ENCODE measurements around the gene STARD8.
"Not testable (repeated sequence)": the region's sequence is repeated elsewhere in the genome, so short reads cannot be mapped to it uniquely, and the experiment has no call there.

The STARD8 gene

DNA sequence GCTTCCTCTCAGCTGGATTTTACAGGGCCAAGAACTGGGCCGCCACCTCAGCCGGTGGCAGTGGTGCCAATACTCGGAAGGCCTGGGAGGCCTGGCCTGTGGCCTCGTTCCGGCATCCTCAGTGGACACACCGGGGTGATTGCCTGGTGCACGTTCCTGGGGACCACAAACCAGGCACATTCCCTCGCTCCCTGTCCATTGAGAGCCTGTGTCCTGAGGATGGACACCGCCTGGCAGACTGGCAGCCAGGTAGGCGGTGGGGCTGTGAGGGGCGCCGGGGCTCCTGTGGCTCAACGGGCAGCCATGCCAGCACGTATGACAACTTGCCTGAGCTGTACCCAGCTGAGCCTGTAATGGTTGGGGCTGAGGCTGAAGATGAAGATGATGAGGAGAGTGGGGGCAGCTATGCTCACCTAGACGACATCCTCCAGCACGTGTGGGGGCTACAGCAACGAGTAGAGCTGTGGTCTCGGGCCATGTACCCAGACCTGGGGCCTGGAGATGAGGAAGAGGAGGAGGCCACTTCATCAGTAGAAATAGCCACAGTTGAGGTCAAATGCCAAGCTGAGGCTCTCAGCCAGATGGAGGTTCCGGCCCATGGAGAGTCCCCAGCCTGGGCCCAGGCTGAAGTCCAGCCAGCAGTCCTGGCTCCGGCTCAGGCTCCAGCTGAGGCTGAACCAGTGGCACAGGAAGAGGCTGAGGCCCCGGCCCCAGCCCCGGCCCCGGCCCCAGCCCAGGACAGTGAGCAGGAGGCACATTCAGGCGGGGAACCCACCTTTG lies 70.4 kb downstream of the STARD8 start:
- DNase-seq, result no peak

DNA sequence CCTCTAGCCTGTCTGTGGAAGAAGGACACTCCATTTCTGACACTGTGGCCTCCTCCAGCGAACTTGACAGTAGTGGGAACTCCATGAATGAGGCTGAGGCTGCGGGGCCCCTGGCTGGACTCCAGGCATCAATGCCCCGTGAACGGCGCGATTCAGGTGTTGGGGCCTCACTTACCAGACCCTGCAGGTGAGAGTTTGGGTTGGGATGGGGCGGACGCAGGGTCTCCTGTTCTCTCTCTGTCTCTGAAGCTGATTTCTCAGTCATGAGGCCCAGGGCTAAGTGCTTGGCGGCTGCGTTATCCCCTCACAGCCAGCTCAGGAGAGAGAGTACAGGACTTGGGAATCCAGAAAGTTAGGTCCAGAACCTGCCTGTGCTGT lies 71.0 kb downstream of the STARD8 start:
- DNase-seq, result no peak

DNA sequence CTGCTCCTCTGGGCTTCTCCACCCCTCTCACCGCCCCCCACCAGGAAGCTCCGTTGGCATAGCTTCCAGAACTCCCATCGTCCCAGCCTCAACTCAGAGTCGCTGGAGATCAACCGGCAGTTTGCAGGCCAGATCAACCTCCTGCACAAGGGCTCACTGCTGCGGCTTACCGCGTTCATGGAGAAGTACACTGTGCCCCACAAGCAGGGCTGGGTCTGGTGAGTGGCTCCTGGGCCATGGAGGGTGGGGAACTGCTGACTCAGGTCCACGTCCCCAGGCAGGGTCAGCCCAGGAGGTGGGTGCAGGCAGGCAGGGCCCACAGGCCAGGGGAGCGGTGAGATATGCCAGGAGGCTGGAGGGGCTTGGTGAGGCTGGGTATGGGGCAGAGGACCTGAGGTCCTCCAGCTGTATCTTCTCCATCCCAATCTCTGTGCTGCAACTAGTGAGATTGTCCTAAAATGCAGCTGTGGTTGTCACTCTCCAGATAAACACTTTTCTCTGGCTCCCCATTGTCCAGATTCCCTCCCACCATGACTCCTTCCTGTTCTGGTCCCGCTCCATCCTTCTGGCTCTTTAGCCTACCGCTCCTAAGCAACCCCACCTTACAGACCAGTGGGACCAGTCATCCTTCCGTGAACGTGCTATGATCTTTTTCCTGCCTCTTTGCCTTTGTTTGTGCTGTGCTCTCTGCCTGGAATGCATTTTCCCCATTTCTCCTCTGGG lies 71.9 kb downstream of the STARD8 start:
- no peak for DNase-seq

DNA sequence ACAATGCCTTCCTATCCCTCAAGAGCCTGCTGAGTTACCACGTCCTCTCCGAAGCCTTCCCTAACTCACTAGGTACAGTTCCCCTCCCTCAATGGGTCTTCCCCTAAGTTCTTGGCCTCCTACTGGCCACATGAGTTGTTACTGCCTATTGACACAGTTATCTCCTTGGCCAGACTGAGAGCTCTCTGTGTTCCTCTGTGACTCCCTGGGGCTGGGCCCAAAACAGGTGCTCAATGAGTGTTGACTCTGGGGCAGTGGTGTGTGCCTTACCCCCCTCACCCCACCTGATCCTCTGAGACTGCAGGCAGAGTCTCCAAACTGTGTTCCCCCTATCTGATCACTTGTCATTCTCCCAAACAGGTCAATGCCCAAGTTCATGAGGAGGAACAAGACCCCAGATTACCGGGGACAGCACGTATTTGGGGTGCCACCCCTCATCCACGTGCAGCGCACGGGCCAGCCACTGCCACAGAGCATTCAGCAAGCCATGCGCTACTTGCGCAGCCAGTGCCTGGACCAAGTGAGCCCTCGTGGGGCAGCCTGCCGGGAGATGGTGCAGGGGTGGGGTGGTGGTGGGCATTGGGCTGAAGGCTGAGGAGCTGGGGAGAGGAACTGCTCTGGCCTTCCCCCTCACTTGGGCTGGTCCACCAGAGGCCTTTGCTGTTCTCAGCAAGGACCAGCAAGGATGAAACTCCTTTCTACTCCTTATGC lies 72.6 kb downstream of the STARD8 start:
- DNase-seq, result no peak

DNA sequence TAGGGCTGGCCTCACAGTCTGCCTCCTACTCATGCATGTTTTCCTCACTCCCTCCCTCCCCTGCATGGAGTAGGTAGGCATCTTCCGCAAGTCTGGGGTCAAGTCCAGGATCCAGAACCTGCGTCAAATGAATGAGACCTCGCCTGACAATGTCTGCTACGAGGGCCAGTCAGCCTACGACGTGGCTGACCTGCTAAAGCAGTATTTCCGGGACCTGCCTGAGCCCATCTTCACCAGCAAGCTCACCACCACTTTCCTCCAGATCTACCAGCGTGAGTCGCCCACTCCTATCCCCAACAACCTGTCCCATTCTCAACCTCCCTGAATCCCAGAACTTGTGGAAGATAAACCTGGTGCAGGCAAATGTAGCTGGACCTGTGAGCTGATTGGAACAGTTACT lies 73.4 kb downstream of the STARD8 start:
- DNase-seq, result no peak

DNA sequence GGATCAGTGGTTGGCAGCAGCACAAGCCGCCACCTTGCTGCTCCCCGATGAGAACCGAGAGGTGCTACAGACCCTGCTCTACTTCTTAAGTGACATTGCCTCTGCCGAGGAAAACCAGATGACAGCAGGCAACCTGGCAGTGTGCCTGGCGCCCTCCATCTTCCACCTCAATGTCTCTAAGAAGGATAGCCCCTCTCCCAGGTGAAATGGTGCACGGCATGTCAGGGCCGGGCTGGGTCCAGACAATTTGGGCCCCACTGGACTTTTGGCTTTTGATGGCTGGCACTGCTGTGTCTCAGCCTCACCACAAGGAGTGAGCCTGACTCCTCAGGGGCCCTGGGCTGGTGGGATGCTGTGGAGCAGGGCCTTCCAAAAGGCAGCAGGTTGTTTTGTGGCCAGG lies 74.1 kb downstream of the STARD8 start:
- DNase-seq, result no peak

DNA sequence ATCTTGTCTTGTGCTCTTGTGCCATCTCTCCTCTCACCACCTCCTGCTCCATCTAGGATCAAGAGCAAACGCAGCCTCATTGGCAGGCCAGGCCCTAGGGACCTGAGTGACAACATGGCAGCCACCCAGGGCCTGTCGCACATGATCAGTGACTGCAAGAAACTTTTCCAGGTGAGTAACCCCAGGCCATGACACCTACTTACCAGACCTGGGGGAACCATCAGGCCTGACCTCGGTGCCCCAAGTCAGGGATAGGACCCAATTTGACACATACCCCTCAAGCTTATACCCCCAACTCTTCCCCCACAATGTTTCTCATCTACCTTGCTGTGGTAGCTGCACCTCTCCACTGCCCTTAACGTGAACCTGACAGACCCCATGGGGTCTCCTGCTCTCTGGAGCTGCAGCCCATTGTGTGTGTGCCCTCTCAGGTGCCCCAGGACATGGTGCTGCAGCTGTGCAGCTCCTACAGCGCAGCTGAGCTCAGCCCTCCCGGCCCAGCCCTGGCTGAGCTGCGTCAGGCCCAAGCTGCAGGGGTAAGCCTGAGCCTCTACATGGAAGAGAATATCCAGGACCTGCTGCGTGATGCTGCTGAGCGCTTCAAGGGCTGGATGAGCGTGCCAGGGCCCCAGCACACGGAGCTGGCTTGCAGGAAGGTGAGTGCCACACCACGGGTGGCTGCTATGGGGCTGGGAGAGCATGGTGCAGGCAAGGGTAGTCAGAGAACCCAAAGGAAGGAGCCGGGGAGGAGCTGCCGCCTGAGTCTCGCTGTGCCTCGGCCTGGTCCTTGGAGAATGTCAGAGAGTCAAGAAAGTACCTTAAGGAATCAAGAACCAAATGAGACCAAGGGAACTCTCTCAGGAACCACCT lies 74.8 kb downstream of the STARD8 start:
- no peak for DNase-seq

DNA sequence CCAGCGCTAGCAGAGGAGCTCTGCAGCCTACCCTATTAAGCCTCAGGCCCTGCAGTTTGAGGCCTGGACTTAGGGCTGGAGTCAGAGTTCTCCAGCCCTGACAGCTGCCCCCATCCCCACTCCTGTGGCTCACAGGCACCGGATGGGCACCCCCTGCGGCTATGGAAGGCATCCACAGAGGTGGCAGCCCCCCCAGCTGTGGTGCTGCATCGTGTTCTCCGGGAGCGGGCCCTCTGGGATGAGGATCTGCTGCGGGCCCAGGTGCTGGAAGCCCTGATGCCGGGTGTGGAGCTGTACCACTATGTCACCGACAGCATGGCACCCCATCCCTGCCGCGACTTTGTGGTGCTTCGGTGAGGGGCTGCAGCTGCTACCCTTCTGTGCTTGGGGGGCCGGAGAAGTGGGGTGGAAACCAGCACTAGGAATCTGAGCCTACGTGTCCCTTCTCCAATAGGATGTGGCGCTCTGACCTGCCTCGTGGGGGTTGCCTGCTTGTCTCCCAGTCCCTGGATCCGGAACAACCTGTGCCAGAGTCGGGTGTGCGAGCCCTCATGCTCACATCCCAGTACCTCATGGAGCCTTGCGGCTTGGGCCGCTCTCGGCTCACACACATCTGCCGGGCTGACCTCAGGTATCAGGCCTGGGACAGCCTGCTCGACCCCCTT lies 76.2 kb downstream of the STARD8 start:
- DNase-seq, result no peak

DNA sequence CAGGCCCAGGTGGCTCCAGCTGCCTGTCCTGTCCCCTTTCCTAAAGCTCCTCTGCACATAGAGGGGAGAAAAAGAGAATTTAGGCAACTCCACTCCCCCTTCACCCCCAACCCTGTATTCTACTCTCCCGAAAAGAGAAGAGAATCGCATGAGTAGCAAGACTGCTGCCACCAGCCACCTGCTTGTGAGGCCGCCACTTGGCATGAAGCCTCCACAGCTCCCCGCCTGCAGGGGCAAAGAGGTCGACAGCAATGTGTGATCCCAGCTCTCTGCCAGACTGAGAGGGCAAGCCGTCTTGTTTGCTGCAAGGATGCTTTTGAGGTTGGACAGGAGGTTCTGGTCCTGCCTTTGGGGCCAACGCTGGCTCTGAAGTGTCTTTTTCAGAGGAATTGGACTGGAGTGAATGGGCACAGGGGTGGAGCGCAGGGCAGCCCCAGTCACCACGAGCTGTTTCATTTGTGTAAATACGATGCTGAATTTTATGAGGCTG lies 77.1 kb downstream of the STARD8 start:
- DNase-seq, result no peak

DNA sequence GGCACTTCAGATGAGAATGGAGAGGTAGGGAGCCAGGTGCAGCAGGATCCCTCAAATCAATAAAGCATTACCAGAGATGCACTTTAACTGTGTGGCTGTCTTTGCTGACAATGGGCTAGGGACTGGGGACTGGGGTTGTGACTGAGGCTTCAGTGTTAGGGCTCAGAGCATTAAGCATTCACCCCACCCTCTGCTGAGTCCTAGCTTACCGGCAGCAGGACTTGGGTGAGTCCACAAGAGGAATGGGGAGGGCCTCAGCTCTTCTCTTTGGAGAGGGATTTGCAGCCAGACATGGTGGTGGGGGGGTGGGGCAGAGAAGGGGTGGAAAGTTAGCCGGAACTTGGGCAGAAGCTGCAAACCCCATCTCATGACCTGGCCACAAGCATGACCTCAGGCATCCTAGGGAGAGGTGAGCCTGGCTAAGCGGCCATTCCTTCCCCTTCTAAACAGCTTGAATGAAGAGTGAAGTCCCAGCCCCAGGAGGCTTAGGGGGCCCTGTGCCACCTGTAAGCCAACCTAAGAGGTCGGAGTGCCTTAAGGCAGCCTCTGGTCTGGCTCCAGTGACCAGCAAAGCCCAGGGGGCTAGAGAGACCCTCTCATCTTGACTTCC lies 78.4 kb downstream of the STARD8 start:
- no peak for DNase-seq

DNA sequence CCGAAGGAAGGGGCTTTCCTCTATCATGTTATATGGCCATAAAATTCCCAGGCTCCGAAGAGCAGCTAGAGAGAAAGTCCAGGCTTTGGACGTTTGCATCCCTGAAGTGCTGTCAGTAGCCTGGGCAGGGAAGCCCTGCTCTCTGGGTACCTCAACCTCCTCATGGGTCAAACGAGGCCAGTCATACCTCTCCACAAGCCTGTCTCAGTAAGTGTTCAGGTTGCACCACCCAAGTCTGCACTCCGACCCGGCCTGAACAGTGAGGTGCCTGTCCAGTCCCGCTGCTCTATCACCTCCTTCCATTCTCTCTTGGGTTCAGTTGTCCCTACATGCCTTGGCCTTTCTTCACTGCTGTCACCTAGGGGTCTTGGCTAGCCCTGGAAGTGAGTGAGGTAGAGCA lies 78.9 kb downstream of the STARD8 start:
- DNase-seq, result no peak

DNA sequence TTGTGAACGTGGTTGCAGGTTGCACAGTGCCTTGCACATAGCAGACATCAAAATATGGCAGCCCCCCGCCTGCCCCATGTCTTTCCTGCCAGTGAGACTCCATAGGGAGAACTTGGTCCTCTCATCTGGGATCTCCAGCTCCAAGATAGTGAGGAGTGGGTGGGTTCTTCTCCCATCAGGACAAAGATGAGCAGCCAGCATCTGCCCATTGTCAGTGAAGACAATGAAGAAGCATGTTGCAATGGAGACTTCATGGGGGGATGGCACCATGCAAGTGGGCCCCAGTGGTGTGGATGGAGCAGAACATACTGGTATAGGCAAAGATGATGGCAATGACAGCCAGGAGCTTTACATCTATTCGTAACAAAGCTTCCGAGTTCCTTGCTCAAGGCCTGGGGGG lies 80.2 kb downstream of the STARD8 start:
- DNase-seq, result no peak

DNA sequence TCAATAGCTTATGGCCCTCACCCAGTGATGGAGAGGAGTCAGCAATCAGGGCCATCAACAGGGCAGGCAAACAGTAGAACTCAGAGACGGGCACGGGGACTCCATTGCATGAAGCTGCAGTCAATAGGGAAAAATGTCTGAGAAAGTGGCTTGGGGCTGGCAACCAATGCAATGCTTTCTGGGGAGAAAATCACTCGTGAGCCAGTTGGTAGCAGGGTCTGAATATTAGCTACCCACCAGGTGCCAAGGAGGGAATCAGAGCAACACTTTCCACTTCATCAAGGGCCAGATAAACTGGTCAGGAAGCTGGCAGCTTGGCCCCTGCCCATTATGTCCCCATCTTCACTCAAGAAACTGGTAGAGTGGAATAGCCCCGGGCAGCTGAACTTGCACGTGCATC lies 80.7 kb downstream of the STARD8 start:
- no peak for DNase-seq

DNA sequence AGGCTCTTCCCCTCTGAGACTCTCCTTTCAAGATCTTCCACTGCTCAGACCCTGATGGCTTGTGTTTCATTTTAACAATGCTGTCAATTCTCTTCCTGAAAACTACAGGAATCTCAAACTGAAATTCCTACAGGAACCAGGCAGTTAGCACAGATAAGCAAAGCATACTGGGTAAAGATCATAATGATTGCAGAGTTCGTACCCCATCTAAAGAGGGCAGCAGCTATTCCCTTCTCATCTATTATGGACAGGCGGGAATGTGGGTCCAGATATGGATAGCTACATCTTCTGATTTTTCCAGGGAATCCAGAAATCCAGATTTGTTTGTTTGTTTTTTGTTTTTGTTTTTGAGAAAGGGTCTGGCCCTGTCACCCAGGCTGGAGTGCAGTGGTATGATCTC lies 83.8 kb downstream of the STARD8 start:
- DNase-seq, result no peak

DNA sequence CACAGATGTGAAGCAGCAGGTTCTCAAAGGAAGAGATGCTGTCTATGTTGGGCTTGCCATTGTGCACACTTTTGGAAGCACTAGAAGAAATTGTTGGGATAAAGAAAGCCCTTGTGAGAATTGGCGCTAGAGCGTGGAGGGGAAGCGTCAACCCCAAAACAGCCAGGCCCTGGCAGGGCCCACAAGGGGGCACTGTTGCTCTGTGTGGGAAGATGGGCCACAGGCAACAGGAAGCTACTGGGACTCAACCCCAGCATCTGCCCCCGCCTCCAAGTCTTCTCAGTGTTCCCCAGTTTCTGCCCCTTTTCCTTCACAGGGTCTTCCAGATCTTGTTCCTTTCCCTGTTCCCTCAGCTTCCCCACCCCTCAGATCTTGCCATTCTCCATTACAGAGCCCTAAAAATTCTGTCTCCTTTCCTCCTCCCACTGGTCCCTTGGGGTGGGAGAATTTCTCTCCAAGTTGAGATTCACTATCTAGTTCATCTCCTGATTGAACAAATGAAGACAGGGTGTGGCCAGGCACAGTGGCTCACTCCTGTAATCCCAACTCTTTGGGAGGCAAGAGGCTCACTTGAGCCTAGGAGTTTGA lies 85.5 kb downstream of the STARD8 start:
- DNase-seq, result peak; percentile 5

DNA sequence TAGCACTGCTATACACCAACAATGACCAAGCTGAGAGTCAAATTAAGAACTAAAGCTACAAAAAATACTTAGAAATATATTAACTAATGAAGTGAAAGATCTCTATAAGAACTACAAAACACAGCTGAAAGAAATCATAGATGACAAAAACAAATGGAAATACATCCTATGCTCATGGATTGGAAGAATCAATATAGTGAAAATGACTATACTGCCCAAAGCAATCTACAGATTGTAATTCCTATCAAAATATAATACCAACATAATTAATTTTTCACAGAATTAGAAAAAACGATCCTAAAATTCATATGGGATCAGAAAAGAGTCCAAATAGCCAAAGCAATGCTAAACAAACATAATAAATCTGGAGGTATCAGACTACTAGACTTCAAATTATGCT lies 87.8 kb downstream of the STARD8 start:
- DNase-seq, result no peak

DNA sequence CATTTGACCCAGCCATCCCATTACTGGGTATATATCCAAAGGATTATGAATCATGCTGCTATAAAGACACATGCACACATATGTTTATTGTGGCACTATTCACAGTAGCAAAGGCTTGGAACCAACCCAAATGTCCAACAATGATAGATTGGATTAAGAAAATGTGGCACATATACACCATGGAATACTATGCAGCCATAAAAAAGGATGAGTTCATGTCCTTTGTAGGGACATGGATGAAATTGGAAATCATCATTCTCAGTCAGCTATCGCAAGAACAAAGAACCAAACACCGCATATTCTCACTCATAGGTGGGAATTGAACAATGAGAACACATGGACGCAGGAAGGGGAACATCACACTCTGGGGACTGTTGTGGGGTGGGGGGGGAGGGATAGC lies 94.4 kb downstream of the STARD8 start:
- not testable (repeated sequence) for DNase-seq

DNA sequence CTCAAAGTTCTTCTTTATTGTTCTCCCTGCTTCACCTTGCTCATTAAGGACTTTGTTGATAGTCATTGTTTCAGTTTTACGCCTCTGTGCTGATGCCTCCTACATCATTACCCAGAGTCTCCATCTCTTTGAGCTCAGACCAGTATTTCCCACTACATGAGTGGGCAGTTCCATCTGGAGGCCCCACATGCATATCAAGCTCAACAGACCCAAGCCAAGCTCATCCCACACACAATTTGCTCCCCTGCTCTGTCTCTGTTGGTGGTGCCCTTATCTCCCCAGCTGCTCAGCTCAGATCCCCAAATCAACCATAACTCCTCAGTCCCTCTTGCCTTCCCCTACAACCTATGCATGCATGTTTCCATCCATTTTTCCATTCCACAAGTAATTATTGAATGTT lies 96.3 kb downstream of the STARD8 start:
- DNase-seq, result no peak

DNA sequence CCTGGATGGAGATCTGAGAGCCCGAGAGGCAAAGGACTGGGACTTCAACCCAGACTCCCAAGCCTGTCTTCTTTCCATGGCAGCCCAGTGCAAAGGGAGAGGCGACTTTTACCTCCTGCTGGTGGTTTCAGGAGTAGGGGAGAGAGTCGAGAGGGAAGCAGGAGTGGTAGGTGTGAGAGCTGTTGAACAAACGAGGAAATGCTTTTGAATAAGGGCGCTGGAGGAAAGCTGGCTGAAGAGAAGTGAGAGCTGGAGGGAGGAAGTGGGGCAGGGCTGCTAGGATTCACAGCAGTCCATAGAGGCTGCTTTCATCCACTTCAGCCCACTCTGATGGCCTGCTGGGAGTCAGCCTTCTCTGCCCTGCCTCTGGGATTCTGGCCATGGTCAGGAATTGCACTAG lies 99.5 kb downstream of the STARD8 start:
- DNase-seq, result no peak

DNA sequence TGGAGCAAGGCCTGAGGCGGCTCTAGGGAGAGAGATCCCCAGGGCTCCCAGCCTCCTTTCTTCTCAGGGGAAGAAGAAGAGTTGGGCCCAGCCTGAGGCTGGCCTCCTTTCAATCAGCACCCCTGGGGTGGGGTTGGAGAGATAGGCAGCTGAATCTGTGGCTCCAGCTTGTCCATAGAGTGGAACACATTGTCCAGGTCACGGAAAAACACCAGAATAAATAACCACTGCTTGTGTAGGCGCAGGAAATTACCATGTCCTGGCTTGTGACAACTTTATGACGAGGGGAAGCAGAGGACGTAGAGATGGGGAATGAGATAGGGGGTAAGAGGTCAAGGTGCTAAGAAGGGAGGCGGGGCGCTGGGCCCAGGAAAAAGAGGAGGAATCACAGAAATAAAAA lies 100.6 kb downstream of the STARD8 start:
- no peak for DNase-seq

DNA sequence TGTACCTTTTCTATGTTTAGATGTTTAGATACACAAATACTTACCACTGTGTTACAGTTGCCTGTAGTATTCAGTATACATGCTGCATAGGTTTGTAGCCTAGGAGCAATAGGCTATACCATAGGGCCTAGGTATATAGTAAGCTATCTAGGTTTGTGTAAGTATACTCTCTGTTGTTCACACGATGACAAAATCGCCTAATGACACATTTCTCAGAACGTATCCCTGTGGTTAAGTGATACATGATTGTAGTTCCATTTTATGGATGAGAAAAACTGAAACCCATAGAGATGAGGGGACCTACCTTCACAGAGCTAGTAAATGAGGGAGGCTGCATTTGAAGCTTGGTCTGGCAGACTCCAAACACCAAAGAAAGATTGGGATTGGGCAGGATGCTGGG lies 102.0 kb downstream of the STARD8 start:
- DNase-seq, result no peak
